Stimulated activated CD4-positive, alpha-beta T cell treated with anti-CD3 and anti-CD28 coated beads, TNF-alpha, amount 100 ng/mL, for 24 hours (primary cell): Measurements from ENCODE around the gene TRPC5OS.

Experiments
- DNase-seq, 3 experiments: peaks; one replicate each; pipeline ENCODE4 v3.0.0-alpha.2; 2020; ENCODE audit warnings: low read depth in 3 of 3

TRPC5OS gene

DNA sequence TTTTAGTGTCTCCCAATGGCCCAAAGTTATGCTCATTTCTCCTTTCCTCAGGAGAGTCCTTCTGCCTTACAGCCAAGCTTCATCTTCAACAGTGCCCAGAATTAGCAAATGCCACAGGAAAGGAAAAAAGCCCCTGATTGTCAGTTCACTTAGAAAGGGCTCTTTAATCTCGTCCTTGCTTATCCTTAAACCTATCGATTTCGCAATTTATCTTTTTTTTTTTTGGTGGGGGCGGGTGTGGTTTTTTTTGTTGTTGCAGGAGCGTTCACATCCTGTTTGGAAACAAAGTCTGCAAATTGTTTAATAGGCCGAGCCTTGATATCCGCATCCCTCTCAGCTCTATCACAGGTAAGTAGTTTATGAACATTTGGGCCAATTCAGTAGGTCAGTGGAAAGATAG lies 20.2 kb downstream of the TRPC5OS start:
- DNase-seq, result no peak

DNA sequence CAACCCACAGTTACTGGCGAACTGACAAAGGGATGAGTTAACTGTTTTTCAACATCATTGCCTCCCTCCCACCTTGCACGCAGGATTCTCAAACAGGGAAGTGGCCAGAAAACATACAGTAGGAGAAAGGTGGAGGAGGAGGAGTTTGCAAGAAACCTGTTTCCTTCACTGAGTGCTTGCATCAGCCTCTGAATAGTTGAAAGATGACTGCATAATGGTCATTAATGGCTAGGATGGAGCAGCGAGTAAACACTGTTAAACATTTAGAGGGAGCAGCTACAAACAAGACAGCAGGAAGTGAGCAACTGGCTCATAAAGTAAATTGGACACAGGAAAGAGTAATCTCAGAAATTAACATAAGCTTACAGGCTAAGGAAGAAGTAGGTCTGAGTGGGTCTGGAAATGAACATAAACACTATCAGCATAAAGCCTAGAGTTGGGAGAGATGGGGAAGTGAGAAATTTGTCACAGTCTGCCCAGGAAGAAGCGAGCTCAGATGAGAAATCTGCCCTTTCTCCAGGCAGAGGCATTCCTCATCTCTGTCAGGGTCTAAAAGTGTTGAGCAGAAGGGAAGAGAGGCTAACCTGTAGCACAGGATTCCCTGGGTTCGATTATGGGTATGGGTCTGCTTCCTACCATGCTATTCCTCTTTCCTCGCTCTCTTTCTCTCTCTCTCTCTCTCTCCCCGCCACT lies 38.6 kb downstream of the TRPC5OS start:
- no peak for DNase-seq

DNA sequence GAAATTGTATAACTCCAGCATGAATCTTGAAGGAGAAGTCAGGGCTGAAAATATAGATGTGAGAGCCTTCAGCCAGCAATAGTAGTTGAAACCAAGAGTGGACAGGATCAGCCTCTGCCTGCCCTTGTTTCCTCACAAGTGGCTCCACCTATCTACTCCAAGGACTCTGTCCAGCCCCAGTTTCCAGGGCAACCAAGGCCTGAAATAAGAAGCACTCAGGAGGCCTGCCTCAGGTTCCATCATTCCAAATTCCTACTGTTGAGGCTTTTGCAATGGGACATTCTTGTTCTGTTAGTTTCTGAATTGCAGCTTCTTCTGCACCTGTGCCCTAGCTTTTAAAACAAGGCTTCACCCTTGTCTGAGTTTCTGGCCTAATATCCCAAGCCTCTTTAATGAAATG lies 41.6 kb downstream of the TRPC5OS start:
- no peak for DNase-seq

DNA sequence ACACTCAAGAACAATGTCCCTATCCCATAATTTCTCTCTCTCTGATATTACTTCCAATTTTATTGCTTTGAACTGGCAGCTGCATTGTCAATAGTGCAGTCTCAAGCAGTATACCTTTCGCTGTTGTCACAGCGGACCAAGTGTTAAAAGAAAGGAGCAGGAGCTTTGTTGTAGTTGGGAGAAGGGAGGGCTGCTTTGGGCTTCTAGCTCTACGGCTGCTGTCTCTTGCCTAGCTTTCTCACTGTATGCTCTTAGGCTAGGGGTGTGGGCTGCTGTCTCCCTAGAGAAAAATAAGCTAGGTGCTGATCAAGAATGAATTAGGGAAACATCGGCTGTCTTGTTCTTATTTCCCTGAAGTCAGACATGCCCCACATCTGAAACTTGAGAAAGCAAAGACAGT lies 52.5 kb downstream of the TRPC5OS start:
- DNase-seq, result no peak
